GM21526 (cell line): ENCODE measurements around the gene EYS.
"Not testable (repeated sequence)": the region's sequence is repeated elsewhere in the genome, so short reads cannot be mapped to it uniquely, and the experiment has no call there.

Experiments
- ATAC-seq: cut with Tn5 transposase; IDR thresholded peaks from one replicate; pipeline ENCODE4 v1.9.1; 2021; ENCODE audit warnings: moderate library complexity; ENCODE audit not compliant: unreplicated experiment, low FRiP score

Gene EYS

GRCh38 chr6:64507661-64508060 is 1199.4 kb downstream of the EYS start:
- ATAC-seq = no peak

GRCh38 chr6:64505312-64505711 is 1201.7 kb downstream of the EYS start:
- ATAC-seq = no peak

DNA sequence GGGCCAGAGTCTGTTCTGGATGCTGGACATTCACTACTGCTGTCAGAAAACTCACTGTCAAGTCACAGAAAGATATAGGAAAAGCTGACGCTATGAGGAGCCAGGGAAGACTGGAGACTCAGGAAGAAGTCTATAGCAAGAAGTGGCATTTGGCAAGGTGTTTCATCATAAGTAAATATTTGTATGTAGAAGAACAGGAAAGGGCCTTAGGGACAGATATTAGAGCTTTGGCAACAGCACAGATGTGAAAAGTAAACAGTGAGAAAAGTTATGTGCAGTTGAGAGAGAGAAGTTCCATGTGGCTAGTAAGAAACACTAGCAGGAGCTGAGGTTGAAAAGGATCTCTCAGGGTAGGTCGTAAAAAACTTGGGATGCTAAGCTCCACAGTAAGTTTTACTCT is 1202.5 kb downstream of the EYS start:
- no peak for ATAC-seq

GRCh38 chr6:64502801-64503200 is 1204.2 kb downstream of the EYS start:
- no peak for ATAC-seq

DNA sequence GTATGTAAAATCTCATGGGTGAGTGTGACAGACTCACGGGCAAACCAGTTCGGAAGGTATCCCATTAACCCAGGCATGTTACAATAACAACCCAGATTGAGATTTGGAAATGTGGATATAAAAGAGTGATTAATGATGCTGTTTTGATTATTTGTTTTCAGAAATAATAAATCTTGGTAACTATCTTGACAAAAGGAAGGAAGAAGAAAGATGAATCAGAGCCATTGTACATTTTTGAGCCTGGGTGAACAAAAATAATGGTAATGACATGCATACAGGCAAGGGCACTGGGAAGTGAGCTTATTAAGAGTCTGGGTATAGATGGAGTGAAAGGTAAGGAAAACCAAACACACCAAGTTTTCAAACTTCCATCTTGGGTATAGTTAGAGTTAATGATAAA is 1209.4 kb downstream of the EYS start:
- no peak for ATAC-seq

- ATAC-seq = no peak
Measured at GRCh38 chr6:64489763-64490162, 1217.3 kb downstream of the EYS start.

DNA sequence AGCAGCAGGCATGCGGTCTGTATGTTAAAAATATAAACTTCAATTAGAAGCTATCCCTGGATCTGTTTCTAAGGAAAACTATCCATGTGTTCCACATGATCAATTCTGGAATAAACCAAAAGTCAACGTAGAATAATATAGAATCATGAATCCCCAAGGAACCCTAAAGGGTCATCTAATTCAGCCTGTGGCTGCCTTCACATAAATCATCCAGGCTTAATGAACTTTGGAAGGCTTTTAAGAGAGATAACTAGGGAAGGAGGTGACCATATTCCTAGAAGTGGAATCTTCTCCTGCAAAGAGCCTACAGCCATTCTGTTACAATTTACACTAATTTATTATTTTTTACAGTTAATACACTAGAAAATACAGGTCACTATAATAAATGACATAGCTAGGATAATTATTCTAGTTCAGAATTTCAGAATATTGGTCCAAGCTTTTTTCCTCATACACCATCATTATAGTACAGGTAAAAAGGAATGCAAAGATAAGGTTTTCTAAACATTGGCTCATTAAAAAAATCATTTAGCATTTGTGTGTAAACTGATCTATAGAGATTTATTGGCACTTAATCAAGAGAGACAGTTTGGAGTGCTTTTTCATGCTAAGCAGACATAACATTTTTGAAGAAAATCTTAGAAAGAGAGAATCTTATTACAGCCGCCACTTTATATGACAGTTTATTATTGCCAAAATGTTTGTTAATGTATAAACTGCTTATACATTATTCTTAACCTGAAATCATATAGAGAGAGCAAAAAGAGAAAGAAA is 1220.3 kb downstream of the EYS start:
- no peak for ATAC-seq

DNA sequence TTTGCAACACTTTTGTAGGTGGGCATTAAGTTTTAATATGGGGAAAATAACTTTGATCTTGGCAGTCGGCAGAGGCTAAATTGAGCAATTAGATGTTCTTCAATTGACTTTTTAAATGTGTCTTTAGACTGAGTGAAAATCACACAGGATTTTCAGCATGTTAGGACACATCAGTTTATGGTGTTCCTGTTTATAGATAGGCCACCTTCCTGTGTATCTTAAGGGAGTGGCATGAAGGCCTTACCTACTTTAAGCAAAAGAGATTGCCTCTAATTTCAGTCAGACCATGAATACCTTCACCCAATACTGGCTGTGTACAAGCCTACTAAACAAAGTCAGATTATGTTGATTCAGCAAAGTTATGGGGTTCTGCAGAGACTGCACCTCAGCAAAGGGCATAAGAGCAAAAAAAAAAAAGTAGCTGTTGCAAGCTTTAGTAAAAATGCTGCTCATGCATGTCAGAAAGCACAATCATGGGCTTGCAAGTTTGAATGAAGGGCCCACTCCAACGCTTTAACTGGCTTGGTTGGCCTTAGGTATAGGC is 1223.0 kb downstream of the EYS start:
- no peak for ATAC-seq

- no peak for ATAC-seq
Measured at GRCh38 chr6:64482631-64483030, 1224.4 kb downstream of the EYS start.

DNA sequence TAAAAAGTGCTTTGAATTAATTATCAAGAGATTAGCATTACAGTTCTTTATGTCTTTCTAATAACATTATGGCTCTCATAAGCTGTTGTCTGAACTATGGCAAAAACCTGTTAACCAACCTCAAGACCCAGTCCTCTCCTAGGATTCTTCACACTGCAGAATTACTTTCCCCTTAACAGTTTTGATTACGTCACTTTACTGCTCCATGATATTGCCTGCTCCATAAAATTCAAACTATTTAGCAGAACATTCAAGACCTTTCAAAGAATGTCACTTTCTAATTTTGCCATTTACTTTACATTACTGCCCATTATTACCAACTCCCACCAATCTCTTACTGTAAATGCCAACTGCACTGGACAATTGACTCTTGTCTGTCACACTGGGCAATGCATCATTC is 1227.9 kb downstream of the EYS start:
- no peak for ATAC-seq

DNA sequence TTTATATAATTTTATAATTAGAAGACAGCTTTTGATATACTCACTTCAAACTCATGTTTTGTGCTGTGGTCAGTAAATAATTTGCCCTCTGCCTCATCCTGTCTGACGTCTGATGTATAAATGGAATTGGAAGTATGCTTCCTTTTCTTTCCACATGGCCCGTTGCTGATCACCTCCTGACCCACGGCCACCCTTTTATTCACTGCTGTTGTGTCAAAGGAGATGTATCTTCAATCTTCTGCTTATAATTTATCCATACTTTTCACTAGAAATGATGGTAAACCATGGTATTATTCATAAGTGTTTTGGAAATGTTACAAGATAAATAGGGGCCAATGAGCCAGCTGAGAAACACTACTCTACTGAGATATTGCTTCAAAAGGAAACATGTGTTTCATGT is 1229.6 kb downstream of the EYS start:
- ATAC-seq = no peak

GRCh38 chr6:64476935-64477334 is 1230.1 kb downstream of the EYS start:
- no peak for ATAC-seq

DNA sequence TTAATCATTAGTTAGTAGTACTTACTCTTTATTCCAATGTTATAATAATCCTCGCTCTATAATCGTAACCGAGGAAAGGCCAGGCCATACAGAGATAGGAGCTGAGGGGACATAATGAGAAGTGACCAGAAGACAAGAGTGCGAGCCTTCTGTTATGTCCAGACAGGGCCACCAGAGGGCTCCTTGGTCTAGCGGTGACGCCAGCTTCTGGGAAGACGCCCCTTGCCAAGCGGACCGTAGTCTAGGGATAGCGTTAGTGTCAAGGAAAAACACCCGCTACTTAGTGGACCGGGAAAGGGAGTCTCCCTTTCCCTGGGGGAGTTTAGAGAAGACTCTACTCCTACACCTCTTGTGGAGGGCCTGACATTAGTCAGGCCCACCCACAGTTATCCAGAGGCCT is 1237.6 kb downstream of the EYS start:
- ATAC-seq = not testable (repeated sequence)

- no peak for ATAC-seq
Measured at GRCh38 chr6:64467656-64468055, 1239.4 kb downstream of the EYS start.

DNA sequence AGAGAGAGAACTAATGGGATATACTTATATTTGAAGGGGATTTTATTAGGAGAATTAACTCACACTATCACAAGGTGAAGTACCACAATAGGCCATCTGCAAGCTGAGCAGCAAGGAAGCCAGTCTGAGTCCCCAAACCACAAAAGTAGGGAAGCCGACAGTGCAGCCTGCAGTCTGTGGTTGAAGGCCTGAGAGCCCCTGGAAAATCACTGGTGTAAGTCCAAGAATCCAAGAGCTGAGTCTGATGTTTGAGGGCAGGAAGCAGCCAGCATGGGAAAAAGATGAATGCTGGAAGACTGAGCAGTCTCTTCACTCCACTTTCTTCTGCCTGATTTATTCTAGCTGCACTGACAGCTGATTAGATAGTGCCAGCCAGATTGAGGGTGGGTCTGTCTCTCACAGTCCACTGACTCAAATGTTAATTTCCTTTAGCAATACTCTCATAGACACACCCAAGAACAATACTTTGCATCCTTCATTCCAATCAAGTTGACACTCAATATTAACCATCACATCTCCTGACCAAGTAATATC is 1247.5 kb downstream of the EYS start:
- ATAC-seq = no peak

DNA sequence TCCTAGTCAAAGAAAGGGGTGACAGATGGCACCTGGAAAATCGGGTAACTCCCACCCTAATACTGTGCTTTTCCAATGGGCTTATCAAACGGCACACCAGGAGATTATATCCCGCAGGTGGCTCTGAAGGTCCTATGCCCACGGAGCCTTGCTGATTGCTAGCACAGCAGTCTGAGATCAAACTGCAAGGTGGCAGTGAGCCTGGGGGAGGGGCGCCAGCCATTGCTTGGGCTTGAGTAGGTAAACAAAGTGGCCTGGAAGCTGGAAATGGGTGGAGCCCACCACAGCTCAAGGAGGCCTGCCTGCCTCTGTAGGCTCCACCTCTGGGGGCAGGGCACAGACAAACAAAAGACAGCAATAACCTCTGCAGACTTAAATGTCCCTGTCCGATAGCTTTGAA is 1258.9 kb downstream of the EYS start:
- ATAC-seq = not testable (repeated sequence)

DNA sequence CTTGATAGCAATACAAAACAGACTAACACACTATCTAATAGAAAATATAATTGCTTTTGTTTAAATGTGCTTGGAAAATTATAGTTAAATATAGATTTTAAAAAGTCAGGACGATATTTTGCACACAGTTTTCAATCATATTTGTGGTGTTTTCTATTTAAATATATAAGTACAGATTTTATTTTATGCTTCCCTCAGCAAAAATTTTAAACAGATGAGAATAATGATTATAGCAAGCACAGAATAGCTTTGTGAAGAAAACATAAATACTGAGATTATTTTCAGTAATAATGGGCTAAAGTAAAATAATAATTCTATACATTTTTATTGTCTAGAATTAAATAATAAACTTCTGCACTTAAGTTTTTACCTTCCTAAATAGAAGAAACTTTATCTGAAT is 1262.0 kb downstream of the EYS start:
- no peak for ATAC-seq

- ATAC-seq = no peak
Measured at GRCh38 chr6:64439274-64439673, 1267.8 kb downstream of the EYS start.

DNA sequence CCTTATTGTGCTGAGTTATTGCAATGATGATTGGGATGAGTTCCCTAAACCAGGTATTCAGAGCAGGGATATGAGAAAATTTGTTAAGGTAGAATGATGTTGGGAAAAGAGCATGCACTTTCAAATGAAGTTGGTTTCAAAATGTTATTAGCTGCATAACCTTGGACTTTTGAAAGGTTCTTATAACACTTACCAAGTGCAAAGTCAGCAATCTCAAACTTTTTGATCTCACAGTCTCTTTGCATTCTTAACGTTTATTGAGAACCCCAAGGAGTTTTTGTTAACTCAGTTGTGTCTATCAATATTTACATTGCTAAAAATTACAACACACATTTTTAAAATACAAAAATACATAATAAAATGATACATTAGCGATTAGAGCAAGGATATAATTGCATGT is 1269.0 kb downstream of the EYS start:
- ATAC-seq = no peak

GRCh38 chr6:64429926-64430325 is 1277.1 kb downstream of the EYS start:
- no peak for ATAC-seq

- ATAC-seq = no peak
Measured at GRCh38 chr6:64428186-64428585, 1278.8 kb downstream of the EYS start.

- no peak for ATAC-seq
Measured at GRCh38 chr6:64415926-64416325, 1291.1 kb downstream of the EYS start.
